Midbrain (tissue), 1 donor: ENCODE measurements around the gene CHM.
"Not testable (repeated sequence)": the region's sequence is repeated elsewhere in the genome, so short reads cannot be mapped to it uniquely, and the experiment has no call there.

Experiments used
- DNase-seq: peaks from one replicate; lab custom pipeline; 2025; lab: John Stamatoyannopoulos, UW

Gene CHM

GRCh38 chrX:85996555-85996954, 50.8 kb downstream of the CHM start:
- DNase-seq = no peak

- DNase-seq = no peak
Measured at GRCh38 chrX:85995641-85996040, 51.7 kb downstream of the CHM start.

GRCh38 chrX:85994797-85995196, 52.6 kb downstream of the CHM start:
- no peak for DNase-seq

GRCh38 chrX:85994228-85994627, 53.1 kb downstream of the CHM start:
- DNase-seq = no peak

- no peak for DNase-seq
Measured at GRCh38 chrX:85993539-85994197, 53.7 kb downstream of the CHM start.

GRCh38 chrX:85992811-85993229, 54.5 kb downstream of the CHM start:
- DNase-seq = no peak

- DNase-seq = no peak
Measured at GRCh38 chrX:85988353-85988752, 59.0 kb downstream of the CHM start.

- no peak for DNase-seq
Measured at GRCh38 chrX:85980286-85980685, 67.1 kb downstream of the CHM start.

- no peak for DNase-seq
Measured at GRCh38 chrX:85977218-85977617, 70.1 kb downstream of the CHM start.

GRCh38 chrX:85972351-85972750, 75.0 kb downstream of the CHM start:
- not testable (repeated sequence) for DNase-seq

- DNase-seq = no peak
Measured at GRCh38 chrX:85964744-85965143, 82.6 kb downstream of the CHM start.

- DNase-seq = no peak
Measured at GRCh38 chrX:85963736-85964135, 83.6 kb downstream of the CHM start.

- no peak for DNase-seq
Measured at GRCh38 chrX:85955510-85955909, 91.8 kb downstream of the CHM start.

GRCh38 chrX:85944751-85945150, 102.6 kb downstream of the CHM start:
- not testable (repeated sequence) for DNase-seq

- DNase-seq = no peak
Measured at GRCh38 chrX:85941275-85941674, 106.1 kb downstream of the CHM start.

GRCh38 chrX:85939942-85940341, 107.4 kb downstream of the CHM start:
- not testable (repeated sequence) for DNase-seq

- DNase-seq = not testable (repeated sequence)
Measured at GRCh38 chrX:85934399-85934798, 113.0 kb downstream of the CHM start.

GRCh38 chrX:85930099-85930498, 117.3 kb downstream of the CHM start:
- no peak for DNase-seq

GRCh38 chrX:85928606-85929005, 118.8 kb downstream of the CHM start:
- DNase-seq = no peak

GRCh38 chrX:85927740-85928139, 119.6 kb downstream of the CHM start:
- DNase-seq = no peak

GRCh38 chrX:85922821-85923220, 124.5 kb downstream of the CHM start:
- no peak for DNase-seq

- not testable (repeated sequence) for DNase-seq
Measured at GRCh38 chrX:85916656-85917280, 130.6 kb downstream of the CHM start.

- DNase-seq = no peak
Measured at GRCh38 chrX:85914431-85914830, 132.9 kb downstream of the CHM start.

- DNase-seq = no peak
Measured at GRCh38 chrX:85907316-85907715, 140.0 kb downstream of the CHM start.
